Stimulated activated CD4-positive, alpha-beta T cell treated with anti-CD3 and anti-CD28 coated beads, Interleukin-2, amount 100 ng/mL, for 48 hours (primary cell): ENCODE measurements around the gene POLA2.

Experiments used
- DNase-seq, 2 donors: peaks; one replicate each; pipeline ENCODE4 v3.0.0-alpha.2; 2020

The POLA2 gene

DNA sequence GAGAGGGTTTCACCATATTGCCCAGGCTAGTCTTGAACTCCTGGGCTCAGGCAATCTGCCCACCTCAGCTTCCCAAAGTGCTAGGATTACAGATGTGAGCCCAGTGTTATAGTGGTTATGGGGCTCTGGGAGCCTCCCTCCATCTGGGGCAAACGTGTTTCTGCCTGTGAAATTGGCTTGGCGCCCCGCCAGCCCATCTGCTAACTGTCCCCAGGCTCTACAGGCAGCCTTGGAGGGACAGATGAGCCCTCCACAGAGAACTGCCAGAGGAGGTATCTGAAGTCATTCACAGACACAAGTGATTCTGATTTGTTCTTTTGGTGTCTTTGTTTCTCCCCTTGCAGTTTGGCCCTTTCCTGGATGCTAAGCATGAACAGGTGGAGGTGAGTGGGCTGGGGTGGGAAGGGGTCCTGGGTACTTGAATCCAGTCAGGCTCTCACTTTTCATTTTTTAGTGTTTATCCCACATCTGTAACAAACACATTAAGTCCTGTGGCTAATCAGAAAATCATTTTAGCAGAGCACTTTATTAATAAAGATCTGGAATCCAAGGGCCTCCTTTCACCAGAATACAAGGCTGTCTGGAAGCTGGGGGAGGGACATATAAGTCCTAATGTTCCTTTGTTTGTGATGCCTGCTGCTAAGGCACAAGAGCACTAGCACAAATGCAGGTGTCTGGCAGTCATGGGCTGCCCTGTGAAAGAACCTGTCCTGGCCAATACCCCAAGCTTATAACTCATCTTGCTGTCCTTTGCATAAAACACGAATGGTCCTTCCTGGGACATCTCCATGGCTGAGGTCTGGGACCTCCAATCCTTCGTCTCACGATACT is 27.2 kb downstream of the POLA2 start:
- no peak for DNase-seq

DNA sequence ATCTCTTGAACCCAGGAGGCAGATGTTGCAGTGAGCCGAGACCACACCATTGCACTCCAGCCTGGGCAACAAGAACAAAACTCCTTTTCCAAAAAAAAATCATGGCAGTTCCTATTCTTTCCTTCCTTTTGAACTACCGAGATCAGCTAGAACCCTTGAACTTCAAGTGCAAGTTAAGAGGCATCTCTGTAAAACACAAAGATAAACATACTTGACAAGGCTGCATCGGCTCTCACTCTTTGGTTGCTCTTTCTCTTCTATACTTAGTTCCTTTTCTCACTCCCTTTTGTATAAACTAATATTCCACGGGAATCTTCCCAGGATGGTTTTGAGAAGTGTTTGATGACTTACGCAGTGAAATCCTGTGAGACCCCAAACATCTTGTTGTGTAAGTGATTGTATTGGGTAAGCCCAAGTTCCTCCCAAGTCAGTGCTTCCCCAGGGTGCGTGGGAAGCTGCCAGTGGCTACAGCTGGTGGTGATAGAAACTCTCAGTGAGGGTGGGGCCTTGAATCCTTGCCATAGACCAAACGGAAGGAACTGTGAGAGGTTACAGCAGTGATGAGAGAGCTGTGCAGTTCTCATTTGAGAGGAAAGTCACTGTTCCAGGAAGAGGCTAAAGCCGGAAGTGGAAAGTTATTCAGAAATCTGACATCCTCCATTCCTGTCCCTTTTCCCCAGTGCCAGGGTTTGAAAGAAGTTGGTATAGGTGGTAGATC is 28.8 kb downstream of the POLA2 start:
- no peak for DNase-seq

- DNase-seq = no peak
Measured at GRCh38 chr11:65291613-65292012, 29.9 kb downstream of the POLA2 start.

DNA sequence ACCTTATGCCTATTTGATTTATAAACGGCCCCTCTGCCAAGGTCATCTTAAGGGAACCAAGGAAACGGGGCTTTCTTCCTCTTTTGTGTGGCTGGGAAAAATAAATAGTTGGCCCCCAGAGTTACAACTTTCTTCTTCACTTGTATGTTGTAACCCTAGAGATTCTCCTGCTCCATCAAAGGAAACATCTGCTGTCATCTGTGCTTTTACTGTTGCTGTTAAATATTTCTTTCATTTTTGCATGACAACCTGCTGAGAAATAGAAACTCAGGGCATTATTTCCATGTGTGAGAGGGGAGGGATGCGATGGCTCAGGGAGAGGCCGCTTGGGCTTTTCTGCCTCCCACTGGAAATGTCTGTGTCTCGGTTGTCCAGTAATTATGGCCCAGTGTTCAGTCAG is 31.1 kb downstream of the POLA2 start:
- DNase-seq = no peak

DNA sequence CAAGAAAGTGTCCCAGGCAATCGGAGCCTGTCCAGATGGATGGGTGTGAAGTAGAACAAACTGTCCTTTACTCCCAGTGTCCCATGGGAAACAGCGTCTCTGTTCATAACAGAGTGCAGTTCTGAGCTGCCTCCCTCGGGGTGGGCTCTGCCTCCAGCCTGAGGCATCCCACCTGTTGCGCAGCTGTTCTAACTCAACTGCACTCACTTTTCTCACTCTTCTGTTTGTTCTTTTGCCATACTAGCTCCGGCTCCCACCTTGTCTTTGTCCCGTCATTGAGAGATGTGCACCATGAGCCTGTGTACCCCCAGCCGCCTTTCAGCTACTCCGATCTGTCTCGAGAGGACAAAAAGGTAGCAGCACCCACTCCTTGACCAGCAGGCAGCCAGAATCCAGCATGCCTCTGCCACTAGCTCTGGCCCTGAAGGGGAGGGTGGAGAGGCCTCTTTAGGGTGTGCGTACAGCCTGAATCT is 32.2 kb downstream of the POLA2 start:
- DNase-seq = no peak

DNA sequence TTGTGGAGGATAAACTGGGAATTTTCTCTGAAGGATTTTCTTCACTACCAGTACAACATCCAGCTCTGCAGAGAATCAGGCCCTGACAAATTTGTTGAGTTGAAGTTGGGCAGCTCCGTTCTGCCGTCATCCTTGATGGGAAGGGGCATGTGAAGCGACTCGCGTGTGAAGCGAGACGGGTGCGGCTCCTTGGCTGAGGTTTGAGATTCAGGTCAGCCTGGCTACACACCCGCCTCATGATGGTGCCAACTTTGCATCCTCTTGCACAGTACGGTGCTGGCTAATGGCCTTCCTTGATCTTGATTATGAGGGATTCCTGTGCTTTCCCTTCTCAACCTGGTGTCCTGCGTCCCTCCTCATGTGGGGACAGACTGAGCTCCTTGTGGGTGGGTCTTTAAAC is 33.2 kb downstream of the POLA2 start:
- no peak for DNase-seq

DNA sequence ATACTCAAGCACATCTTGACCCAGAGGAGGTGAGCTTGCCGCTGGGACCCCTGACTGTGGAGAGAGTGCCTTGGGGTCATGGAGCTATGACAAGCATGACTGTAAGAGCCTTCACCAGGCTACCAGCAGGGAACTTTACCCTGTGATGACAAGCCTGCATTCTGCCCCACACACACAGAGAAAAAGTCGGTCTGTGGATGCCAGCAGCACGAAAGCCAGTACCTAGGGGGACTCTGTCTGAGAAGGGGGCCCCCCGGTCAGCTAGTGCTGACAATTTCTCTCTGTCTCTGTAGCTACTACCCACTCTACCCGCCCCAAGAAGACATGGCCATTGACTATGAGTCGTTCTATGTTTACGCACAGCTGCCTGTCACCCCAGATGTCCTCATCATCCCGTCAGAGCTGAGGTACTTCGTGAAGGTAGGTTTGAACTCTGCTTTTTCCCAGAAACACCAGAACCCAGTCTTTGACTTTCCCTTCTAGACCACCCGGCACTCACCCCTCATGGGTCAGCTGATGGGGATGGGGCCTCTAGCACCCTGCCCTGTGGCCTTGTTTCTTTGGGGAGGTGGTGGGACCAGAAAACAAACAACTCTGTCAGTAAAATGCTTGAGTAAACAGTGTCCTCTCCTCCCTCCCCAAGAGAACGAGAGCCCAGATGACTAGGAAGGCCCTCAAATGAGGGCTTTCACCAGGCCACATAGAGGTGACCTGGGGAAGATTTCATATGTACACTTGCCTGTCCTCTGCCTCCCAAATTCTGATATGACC is 34.0 kb downstream of the POLA2 start:
- no peak for DNase-seq

DNA sequence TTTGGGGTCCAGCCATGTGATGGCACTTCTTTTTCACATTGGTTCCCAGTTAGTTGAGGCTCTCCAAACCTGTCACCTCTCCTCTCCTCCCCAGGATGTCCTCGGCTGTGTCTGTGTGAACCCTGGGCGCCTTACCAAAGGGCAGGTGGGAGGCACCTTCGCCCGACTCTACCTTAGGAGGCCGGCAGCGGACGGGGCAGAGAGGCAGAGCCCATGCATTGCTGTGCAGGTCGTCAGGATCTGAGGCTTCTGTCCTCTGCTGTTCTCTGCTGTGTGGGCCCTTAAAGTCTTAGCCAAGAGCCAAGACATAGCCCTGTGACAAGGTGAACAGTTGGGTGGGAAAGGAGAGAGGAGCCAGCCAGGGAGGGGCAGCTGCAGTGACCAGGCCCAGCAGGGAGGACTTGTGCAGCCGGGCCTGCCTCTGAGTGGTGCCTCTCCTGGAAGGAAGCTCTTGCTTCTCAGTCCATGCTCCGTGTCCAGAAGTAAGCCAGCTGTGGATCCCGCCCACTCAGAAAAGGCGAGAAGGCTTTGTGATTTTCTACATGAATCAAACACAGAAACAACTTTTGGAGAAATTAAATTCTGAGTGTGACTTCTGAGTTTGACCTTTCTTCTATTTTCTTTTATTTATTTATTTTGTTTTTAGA is 35.4 kb downstream of the POLA2 start:
- no peak for DNase-seq

GRCh38 chr11:65298131-65298535 is 36.4 kb downstream of the POLA2 start:
- DNase-seq = no peak

DNA sequence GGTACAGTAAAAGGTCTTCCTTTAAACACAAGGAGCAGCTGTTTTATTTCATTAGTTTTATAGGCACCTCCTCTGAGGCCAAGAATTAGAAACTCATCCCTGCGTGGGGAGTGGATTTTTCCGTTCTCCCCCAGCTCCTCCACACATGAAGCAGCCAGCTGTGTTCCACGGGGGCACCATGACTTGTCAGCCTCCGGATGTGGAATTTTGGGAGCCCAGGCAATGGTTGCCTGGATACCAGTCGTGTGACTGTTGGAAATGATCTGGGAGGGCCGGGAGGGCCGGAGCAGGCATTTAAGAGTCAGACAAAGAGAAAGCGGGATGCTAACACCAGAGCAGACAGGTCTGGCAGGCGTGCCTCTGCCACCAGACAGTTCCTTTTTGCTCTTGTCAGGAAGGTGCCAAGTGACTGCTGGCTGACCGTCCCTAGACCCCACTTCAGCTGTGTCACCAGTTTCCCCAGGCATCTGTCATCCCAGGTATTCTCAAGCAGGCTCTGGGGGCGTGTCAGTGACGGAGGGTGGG is 37.0 kb downstream of the POLA2 start:
- no peak for DNase-seq

DNA sequence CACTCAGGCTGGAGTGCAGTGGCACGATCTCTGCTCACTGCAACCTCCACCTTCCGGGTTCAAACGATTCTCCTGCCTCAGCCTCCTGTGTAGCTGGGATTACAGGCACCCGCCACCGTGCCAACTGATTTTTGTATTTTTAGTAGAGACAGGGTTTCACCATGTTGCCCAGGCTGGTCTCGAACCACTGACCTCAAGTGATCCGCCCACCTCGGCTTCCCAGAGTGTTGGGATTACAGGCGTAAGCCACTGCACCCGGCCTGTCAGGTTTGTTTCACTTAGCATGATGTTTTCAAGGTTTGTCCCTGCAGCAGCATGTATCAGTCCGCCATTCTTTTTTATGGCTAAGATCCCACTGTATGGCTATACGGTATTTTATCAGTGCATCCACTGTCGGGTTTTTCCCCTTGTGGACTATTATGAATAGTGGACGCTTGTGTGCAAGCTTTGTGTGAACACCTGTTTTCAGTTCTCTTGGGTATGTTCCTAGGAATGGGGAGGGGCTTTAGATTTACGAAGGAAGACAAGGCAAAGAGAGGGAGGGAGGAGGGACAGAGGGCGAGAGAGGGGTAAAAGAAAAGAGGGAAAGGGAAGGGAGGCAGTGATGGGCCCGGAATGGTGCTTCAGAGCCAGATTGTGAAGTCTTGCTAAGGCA is 39.0 kb downstream of the POLA2 start:
- no peak for DNase-seq

- no peak for DNase-seq
Measured at GRCh38 chr11:65301491-65302329, 39.9 kb downstream of the POLA2 start.

DNA sequence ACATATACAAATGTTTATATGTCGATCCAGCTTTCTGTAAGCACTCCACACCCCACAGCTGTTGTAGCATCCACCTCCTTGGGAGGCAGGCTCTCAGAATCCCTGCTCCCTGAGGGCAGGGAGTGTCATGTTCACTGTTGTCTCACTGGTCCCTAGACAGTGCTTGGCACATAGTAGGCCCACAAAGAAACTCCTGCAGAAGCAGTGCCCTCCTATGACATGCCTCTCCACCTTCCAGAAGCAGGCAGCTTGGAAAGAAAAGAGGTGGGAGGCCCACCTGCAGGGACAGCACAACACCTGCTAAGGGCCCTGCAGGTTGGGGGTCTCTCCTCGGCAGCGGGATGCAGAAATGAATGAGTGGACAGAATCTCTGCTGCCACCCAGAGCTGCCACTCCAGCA is 41.8 kb downstream of the POLA2 start:
- no peak for DNase-seq

- no peak for DNase-seq
Measured at GRCh38 chr11:65304110-65304509, 42.3 kb downstream of the POLA2 start.

- DNase-seq = no peak
Measured at GRCh38 chr11:65304613-65305012, 42.9 kb downstream of the POLA2 start.

GRCh38 chr11:65305501-65306268 is 43.9 kb downstream of the POLA2 start:
- no peak for DNase-seq

DNA sequence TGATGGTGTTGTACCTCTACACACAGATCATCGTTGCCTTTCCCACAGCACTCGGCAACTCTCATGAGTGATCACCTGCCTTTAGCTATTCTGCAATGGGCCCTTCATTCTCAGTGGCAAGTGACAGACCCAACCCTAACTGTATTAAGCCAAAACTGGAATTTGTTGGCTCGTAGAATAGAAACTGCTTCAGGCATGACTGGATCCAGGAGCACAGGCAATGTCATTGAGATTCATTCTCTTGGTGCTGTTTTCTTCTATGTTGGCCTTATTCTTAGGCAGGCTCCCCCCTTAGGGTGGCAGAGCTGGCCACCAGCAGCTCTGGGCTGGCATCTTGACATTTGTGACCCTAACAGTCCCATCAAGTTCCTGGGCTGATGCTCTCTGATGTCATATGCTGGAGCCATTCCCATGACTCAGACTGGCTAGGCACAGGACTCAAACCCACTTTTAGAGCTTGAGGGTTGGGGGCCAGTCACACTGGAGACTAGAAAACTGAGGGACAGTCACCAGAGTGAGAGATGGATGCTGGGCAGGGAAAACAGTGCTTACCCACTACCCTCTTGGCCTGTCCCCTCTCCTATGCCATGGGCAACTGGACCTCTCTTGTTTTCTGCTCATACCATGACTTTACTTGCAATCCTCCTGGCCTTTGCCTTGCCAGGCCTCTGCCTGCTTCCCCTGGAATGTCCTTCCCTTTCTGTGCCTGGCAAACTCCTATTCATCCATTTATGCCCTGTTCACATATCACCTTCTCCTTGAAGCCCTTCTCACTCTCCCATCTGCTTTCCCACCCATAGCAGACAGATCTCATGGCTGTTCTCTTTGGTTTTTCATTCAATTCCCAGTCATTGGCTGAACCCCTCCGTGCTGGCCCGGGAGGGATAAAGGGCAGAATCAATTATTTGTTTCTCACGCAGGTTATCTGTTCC is 45.8 kb downstream of the POLA2 start:
- no peak for DNase-seq

GRCh38 chr11:65308281-65308891 is 46.6 kb downstream of the POLA2 start:
- DNase-seq = no peak

DNA sequence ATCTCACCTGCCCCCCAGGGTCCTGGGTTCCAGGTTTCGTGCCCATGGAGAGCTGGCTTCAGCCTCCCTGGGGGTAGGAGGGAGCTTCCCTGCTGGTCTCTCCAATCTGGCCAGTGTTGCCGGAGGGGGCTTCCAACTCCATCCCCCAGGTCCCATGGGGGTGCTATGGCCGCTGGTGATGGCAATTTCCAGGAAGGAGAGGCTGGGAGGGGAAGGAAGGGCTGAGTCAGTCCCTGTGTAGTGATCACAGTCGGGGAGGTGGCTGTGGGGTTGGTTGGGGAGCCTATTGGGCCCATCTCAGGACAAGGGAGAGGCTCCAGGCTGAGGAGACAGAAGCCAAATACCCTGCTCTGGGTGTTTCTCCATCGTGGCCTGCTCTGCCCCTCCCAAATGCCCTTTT is 47.2 kb downstream of the POLA2 start:
- DNase-seq = no peak
